RWPE2 (cell line): Measurements from ENCODE around the gene ZCCHC7.

Experiments used
- ATAC-seq: fragments of 200-7000 bp; cut with Tn5 transposase; 3 replicates; pipeline ENCODE4 v1.9.1; 2021; ENCODE audit warnings: low read depth
- DNase-seq: peaks from one replicate; pipeline ENCODE4 v3.0.0-alpha.2; 2020; ENCODE audit warnings: low spot score
- H3K27ac ChIP-seq: fragments of 450-650 bp; 2 replicates; pipeline ENCODE4 v1.5.1; 2017; ENCODE audit warnings: mild to moderate bottlenecking; ENCODE audit not compliant: poor library complexity, severe bottlenecking
- H3K27me3 ChIP-seq: fragments of 250-450 bp; sonication (Bioruptor Pico); 2 replicates; pipeline ENCODE4 v1.5.1; 2021; ENCODE audit warnings: mild to moderate bottlenecking, moderate library complexity; ENCODE audit not compliant: insufficient read depth, poor library complexity, severe bottlenecking
- H3K36me3 ChIP-seq: fragments of 250-450 bp; sonication (Bioruptor Pico); 2 replicates; pipeline ENCODE4 v1.5.1; 2020; ENCODE audit warnings: low read depth, mild to moderate bottlenecking, moderate library complexity
- H3K4me1 ChIP-seq: fragments of 250-450 bp; sonication (Bioruptor Pico); 2 replicates; pipeline ENCODE4 v1.5.1; 2021; ENCODE audit warnings: mild to moderate bottlenecking, moderate library complexity; ENCODE audit not compliant: insufficient read depth, poor library complexity, severe bottlenecking
- H3K4me3 ChIP-seq: fragments of 250-450 bp; sonication (Bioruptor Pico); 2 replicates; pipeline ENCODE4 v1.5.1; 2021; ENCODE audit warnings: mild to moderate bottlenecking, moderate library complexity; ENCODE audit not compliant: severe bottlenecking
- H3K9me3 ChIP-seq: fragments of 250-450 bp; sonication (Bioruptor Pico); 2 replicates; pipeline ENCODE4 v1.5.1; 2021; ENCODE audit warnings: mild to moderate bottlenecking, moderate library complexity; ENCODE audit not compliant: severe bottlenecking
- CTCF ChIP-seq: fragments of 450-650 bp; IDR thresholded peaks from one replicate; pipeline ENCODE4 v1.5.1; 2017; ENCODE audit warnings: mild to moderate bottlenecking, moderate library complexity; ENCODE audit not compliant: poor library complexity, severe bottlenecking

The ZCCHC7 gene

DNA sequence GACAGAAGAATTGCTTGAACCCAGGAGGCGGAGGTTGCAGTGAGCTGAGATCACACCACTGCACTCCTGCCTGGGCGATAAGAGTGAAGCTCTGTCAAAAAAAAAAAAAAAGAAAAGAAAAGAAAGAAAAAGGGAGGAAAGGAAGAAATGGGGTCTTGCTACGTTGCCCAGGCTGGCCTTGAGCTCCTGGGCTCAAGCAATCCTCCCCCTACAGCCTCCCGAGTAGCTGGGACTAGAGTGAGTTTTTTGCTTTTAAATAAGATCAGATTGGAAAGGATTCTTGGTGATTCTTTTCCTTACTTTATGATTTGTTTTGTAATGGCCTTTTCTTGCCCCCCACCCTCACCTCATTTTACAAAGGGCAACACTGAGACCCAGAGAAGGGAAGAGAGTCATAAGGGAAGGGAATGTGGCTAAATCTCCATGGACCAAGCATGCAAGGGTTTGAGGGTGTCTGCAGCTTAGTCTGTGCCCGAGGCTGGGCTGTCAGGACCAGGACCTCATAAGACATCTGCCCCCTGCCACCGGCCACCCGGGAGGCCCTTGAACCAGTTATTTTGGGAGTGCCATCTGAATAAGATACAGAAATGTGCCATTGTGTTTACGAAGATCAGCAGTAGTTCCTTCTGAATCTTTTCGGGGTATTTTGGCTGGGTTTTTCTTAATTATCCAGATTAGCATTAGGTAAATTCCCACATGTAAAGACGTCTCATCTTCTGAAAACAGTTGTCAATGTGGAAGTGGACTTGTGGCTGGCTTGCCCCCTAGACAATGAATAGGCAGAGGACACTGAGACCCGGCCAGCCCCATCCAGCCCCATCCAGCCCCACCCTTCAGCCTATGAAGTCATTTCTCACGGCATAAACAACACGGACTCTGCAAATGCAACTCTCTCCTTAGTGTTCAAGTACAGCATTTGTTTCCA is 257.6 kb downstream of the ZCCHC7 start:
- Histone ChIP-seq H3K27me3 (no peaks in the 10 kb centered on the region), H3K36me3 (no peaks in the 10 kb centered on the region), H3K27ac (no peak overlapping the region), H3K4me1 (no peaks in the 10 kb centered on the region), H3K4me3 (no peak overlapping the region), H3K9me3 (no peaks in the 10 kb centered on the region)
- TF ChIP-seq CTCF = no peak
- ATAC-seq (no peak), DNase-seq (no peak)

- no peaks in the 10 kb centered on the region for H3K27me3 ChIP-seq
- H3K9me3 ChIP-seq = no peaks in the 10 kb centered on the region
- DNase-seq (no peak), ATAC-seq (no peak)
- H3K4me3 ChIP-seq = no peak overlapping the region
- H3K36me3 ChIP-seq = no peaks in the 10 kb centered on the region
- no peak overlapping the region for H3K27ac ChIP-seq
- no peaks in the 10 kb centered on the region for H3K4me1 ChIP-seq
- no peak for TF ChIP-seq CTCF
Observed at GRCh38 chr9:37378613-37379004, 258.2 kb downstream of the ZCCHC7 start.

DNA sequence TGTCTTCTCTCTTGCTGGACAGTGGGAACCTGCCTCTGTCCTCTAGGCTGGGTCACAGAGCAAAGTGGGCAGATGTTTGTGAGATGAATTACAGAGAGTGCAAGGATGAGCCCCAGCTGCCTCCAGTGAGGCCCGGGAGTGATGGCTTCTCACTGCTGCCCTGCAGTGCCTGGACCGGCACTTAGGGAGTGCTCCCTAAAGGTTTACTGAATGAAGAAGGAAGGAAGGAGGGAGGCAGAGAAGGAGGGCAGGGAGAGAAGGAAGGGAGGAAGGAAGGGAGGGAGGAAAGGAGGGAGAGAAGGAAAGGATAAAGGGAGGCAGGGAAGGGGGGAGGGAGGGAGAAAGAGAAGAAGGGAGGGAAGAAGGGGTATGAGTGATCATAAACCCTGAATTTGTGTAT is 259.5 kb downstream of the ZCCHC7 start:
- DNase-seq (no peak), ATAC-seq (no peak)
- no peaks in the 10 kb centered on the region for H3K27me3 ChIP-seq
- H3K36me3 ChIP-seq = no peaks in the 10 kb centered on the region
- H3K9me3 ChIP-seq = no peaks in the 10 kb centered on the region
- H3K27ac ChIP-seq = no peak overlapping the region
- H3K4me3 ChIP-seq = no peak overlapping the region
- H3K4me1 ChIP-seq = no peaks in the 10 kb centered on the region
- TF ChIP-seq CTCF = no peak

DNA sequence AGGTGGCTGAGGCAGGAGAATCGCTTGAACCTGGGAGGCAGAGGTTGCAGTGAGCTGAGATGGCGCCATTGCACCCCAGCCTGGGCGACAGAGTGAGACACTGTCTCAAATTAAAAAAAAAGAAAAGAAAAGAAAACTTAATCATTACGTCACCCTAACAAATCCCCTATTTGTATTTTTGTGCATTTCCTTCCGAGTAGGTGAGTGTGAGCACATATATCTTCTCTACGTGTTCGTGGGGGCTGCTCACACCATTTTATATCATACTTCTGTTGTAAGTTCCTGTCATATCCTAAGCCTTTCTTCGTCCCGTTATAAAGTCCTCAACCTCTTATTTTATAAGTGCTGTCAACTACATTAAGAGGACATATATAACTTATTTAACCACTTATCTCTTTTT is 260.2 kb downstream of the ZCCHC7 start:
- H3K9me3 ChIP-seq = no peaks in the 10 kb centered on the region

More for the DNA sequence above, 260.2 kb downstream of the ZCCHC7 start:
- H3K27me3 ChIP-seq = no peaks in the 10 kb centered on the region
- H3K36me3 ChIP-seq = no peaks in the 10 kb centered on the region
- no peak overlapping the region for H3K27ac ChIP-seq
- ATAC-seq (no peak), DNase-seq (no peak)
- no peak overlapping the region for H3K4me3 ChIP-seq
- H3K4me1 ChIP-seq = no peaks in the 10 kb centered on the region
- TF ChIP-seq CTCF = no peak
